ENCODE data around the gene FHIT. TPM values are rescaled to one million over a fixed set of nuclear protein-coding genes. Genes with fewer than 3 reads are reported as not detected.

FHIT gene
- polyA plus RNA-seq, 1 experiment, result 0.11 TPM

DNA sequence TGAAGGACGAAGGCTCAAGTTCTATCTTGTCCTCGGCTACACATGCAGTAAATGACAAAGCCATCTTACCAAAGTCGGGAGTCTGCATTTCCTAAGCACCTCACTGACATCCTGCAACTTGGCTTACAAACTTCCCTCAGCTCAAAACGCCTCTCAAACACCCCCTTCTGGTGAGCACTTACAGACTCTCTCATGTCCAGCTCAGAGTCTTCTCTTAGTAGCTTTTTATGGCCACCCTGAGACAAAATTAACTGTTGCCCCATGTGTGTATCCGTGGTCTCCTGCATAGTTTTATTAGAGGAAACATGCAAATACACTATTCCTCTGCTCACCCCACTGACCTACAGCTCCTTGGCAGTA lies 819.7 kb downstream of the FHIT start:
- Histone ChIP-seq H3K36me3 (ENCODE audit: control insufficient read depth, insufficient read depth, low read length) (no peaks in the 10 kb centered on the region), H3K4me3 (ENCODE audit: low read depth, low read length) (no peak overlapping the region), H3K27me3 (ENCODE audit: control insufficient read depth, insufficient read depth, low read length) (no peaks in the 10 kb centered on the region)
- TF ChIP-seq, protein P1, sequence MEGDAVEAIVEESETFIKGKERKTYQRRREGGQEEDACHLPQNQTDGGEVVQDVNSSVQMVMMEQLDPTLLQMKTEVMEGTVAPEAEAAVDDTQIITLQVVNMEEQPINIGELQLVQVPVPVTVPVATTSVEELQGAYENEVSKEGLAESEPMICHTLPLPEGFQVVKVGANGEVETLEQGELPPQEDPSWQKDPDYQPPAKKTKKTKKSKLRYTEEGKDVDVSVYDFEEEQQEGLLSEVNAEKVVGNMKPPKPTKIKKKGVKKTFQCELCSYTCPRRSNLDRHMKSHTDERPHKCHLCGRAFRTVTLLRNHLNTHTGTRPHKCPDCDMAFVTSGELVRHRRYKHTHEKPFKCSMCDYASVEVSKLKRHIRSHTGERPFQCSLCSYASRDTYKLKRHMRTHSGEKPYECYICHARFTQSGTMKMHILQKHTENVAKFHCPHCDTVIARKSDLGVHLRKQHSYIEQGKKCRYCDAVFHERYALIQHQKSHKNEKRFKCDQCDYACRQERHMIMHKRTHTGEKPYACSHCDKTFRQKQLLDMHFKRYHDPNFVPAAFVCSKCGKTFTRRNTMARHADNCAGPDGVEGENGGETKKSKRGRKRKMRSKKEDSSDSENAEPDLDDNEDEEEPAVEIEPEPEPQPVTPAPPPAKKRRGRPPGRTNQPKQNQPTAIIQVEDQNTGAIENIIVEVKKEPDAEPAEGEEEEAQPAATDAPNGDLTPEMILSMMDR (IDR thresholded peaks at IDR 0.05; ENCODE audit: insufficient read depth, low read depth, low read length), result no peak
- CTCF ChIA-PET, result no interaction called here
- no peak for DNase-seq (ENCODE audit: low read depth)
- POLR2A ChIA-PET, result no interaction called here

- DNase-seq (ENCODE audit: low read depth), result no peak
- CTCF ChIA-PET, result no interaction called here
- Histone ChIP-seq H3K27me3 (ENCODE audit: control insufficient read depth, insufficient read depth, low read length) (no peaks in the 10 kb centered on the region), H3K4me3 (ENCODE audit: low read depth, low read length) (no peak overlapping the region), H3K36me3 (ENCODE audit: control insufficient read depth, insufficient read depth, low read length) (no peaks in the 10 kb centered on the region)
- POLR2A ChIA-PET, result no interaction called here
- TF ChIP-seq, protein P1 (IDR thresholded peaks at IDR 0.05; ENCODE audit: insufficient read depth, low read depth, low read length), result no peak
Observed at GRCh38 chr3:60430205-60430604, 821.0 kb downstream of the FHIT start.

DNA sequence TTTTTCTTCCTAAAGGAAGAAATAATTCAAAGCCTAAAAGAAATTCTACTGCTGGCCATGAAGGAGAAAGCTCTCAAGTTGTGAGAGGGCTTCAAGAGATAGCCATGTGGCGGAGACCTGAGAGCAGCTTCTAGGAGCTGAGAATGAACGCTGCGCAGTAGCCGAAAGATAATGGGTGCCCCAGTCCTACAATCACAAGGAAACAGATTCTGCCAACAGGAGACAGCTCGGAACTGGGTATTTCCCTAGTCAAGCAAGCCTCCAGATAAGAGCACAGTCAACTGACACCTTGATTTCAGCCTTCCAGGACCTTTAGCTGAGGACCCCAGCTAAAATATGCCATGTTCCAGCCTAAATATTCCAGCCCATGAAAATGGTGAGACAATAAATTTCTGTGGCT lies 824.1 kb downstream of the FHIT start:
- POLR2A ChIA-PET, result no interaction called here
- TF ChIP-seq, protein P1 (IDR thresholded peaks at IDR 0.05; ENCODE audit: insufficient read depth, low read depth, low read length), result no peak
- DNase-seq (ENCODE audit: low read depth), result no peak
- H3K36me3 ChIP-seq (ENCODE audit: control insufficient read depth, insufficient read depth, low read length), result no peaks in the 10 kb centered on the region
- CTCF ChIA-PET, result no interaction called here
- no peak overlapping the region for H3K4me3 ChIP-seq (ENCODE audit: low read depth, low read length)
- H3K27me3 ChIP-seq (ENCODE audit: control insufficient read depth, insufficient read depth, low read length), result no peaks in the 10 kb centered on the region

DNA sequence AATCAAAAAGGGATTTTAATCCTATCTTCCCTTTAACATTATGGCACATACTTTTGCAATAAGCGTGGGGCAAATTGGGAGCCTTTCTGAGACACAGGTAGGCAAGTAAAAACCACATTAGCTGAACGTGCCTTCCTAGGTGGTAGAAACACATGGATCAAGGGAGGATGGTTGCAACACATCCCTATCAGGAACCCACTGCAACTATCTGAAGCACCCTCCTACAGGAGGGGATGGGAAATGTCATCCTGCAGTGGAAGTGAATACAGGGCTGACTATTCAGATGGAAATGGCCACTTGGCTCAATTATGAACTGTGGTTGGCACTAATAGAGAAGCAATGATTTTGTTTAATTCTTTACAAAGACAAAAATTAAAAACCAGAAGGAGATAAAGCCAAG lies 826.3 kb downstream of the FHIT start:
- Histone ChIP-seq H3K4me3 (ENCODE audit: low read depth, low read length) (no peak overlapping the region), H3K27me3 (ENCODE audit: control insufficient read depth, insufficient read depth, low read length) (no peaks in the 10 kb centered on the region), H3K36me3 (ENCODE audit: control insufficient read depth, insufficient read depth, low read length) (no peaks in the 10 kb centered on the region)
- ChIA-PET POLR2A (no interaction called here), CTCF (no interaction called here)
- DNase-seq (ENCODE audit: low read depth), result no peak
- TF ChIP-seq, protein P1 (IDR thresholded peaks at IDR 0.05; ENCODE audit: insufficient read depth, low read depth, low read length), result no peak

GRCh38 chr3:60424034-60424433 lies 827.2 kb downstream of the FHIT start:
- H3K27me3 ChIP-seq (ENCODE audit: control insufficient read depth, insufficient read depth, low read length), result no peaks in the 10 kb centered on the region
- no peak for DNase-seq (ENCODE audit: low read depth)
- ChIA-PET POLR2A (no interaction called here), CTCF (no interaction called here)
- TF ChIP-seq, protein P1 (IDR thresholded peaks at IDR 0.05; ENCODE audit: insufficient read depth, low read depth, low read length), result no peak
- no peak overlapping the region for H3K4me3 ChIP-seq (ENCODE audit: low read depth, low read length)
- no peaks in the 10 kb centered on the region for H3K36me3 ChIP-seq (ENCODE audit: control insufficient read depth, insufficient read depth, low read length)

Measured in BJ (cell line).